Aortic smooth muscle cell (primary cell): ENCODE data around the gene MAP7D2. TPM values are rescaled to one million over a fixed set of nuclear protein-coding genes. Genes with fewer than 3 reads are reported as not detected.

Source experiments
- total RNA-seq: library from RNA; depleted of rRNA; stranded (reverse); fragments of >200 nt; gene quantifications from 2 replicates; pipeline ENCODE4 v1.2.3, GENCODE V29; 2014

MAP7D2 gene
- 0.26 TPM in 1 of 2 replicates, not detected in the other for total RNA-seq

DNA sequence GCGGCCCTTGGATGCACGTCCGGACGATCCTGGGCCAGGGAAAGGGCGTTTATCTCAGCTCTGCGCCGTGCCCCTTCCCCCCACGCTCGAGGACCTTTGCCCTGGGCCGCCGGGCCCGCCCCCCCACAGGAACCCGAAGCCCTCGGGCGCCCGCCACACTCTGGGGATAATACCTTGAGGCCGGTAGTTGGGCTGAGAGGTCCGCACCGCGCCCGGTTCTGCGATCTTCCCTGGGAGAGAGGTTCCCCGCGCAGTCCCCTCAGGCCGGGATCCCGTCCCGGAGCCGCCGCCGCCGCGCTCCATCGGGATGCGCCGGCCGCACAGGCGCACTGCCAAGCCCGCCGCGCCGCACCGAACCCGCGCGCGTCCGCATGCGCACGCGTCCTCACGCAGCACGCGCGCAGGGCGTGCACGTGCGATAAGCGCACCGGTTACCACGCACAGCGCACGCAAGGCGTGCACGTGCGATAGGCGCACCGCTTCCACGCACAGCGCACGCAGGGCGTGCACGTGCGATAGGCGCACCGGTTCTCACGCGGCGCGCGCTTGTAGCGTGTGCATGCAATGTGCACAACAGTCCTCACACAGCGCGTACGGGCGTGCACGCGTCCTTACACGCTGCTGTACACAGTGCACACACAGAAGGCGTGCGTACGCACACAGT is at the start of gene MAP7D2:
Gene MAP7D2 (minus strand): TSS at position 331 of the 664 bp plus-strand sequence. CDS start 28 bp downstream, at position 303.

DNA sequence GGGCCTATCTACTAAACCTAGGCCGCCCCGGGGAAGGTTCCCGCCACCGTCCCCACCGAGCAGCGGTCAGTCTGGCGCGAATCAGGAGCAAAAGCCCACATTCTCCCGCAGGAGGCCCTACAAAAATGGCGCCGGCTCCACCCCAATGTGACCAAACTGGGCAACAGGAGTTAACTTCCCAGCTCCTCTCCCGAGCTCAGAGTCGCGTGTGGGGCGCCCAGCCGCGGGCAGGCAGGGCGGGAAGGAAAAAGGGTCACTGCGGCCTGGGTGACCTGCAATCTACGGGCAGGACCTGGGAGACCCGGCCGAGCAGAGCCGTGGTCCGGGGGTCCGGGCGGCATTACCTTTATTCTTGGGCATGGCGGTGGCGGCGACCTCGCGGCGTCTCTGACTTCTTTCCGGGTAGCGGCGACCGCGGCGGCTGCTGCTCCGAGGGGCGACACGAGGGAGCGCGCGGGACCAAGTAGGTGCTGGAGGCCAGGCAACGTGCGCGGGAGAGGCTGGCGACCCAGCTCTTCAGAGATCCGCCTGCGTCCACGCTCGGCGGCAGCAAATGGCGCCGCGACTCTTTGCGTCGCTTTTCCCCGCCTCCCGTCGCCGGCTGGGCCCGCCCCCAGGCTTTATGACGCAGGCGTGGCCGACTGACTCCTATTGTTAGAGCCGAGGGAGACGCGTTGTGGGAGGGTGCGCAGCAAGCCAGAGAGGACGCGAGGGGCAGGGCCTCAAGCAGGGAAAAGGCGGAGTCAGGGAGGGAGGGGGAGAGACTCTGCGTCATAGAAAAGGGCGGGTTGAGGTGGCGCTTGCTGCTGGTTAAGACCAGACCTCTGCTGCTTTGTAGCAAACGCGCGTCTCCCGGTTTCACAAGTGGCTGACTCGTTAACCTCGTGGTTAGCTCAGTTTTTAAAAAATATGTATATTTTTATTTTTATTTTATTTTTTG is 24.8 kb upstream of the MAP7D2 start, which contains the start of gene EIF1AX:
Gene EIF1AX (minus strand): TSS at position 558 of the 940 bp plus-strand sequence. CDS start 198 bp downstream, at position 360.

DNA sequence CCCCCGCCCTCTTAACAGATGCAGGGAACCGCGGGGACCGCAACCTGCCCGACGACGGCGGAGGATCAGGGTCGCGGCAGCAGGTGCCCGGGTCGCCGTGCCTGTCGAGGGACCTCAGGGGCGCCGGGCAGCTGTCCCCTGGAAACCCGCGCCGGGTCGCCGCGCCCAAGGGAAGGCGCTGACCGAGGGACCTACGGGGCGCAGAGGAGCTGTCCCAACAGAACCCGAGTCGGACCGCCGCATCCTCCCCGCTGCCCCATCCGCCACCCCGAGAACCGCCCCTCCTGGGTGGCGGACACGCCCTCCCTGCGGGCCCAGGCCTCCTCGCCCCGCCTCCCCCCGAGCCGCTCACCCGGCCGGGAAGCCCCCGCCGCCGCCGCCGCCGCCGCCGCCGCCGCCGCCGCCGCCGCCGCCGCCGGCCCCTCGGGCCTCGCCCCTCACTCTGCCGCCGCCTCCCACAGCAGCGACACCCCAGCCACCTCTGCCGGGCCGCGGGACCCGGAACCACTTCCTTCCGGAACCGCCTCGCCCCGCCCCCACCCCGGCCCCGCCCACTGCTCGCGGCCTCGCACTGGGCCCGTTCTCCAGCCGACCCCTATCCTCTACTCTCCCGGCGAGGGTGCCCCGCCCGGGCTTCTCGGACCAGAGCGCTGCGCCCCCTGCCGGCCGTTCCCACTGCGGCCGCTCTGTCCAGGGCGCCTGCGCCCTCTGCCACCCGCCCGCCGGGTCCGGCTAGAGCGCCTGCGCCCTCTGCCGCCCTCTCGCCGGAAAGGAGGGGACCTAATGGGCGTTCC is 126.0 kb downstream of the MAP7D2 start, which contains the start of gene BCLAF3:
Gene BCLAF3 (minus strand): TSS at position 506 of the 794 bp plus-strand sequence. CDS start 20,797 bp downstream, outside the sequence.

Other genes with a start within 250 kb of the MAP7D2 start
- 16.7 and 22.3 TPM in 2 replicates for gene SH3KBP1, start 229.3 kb downstream of the MAP7D2 start, total RNA-seq
- 4.6 and 7.0 TPM in 2 replicates for gene BCLAF3, start 125.8 kb downstream of the MAP7D2 start, total RNA-seq
- 20.3 and 22.1 TPM in 2 replicates for gene EIF1AX, start 24.9 kb upstream of the MAP7D2 start, total RNA-seq
- 49.0 and 55.8 TPM in 2 replicates for gene RPS6KA3, start 150.0 kb upstream of the MAP7D2 start, total RNA-seq